Measurements from ENCODE around the gene GINS1. TPM values are rescaled to one million over a fixed set of nuclear protein-coding genes. Genes with fewer than 3 reads are reported as not detected.
A peak's percentile ranks its signal among the peaks of the same experiment; 100 is the strongest.

The GINS1 gene
- total RNA-seq, 1 donor from 2014 or later: 6.6 TPM

DNA sequence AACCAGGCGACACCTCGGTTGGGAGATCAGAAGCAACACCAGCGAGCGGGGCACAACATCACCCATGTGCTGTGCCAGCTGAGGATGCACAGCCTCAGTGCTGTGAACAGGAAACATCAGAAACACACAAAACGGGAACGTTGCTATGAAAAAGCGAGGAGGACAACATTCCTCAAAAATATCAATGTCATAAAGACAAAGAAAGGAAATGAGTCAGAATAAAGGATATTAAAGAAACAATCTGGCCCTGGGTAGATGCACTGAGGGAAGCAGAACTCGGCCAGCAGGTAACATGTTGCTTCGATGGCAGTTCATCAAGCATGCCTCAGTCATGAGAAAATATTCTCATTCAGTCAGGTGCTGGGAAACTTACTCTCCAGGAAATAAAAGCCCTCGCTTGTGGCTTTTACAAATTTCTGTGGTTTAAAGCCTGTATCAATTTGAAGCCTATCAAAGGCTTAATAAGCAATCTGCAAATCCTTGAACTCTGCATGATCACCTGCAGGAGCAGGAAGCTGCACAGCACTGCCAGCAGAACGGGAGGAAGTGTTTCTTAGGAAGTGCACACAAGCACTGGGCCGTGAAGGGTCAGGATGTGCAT is 77.5 kb downstream of the GINS1 start:
- TF ChIP-seq, protein P1, sequence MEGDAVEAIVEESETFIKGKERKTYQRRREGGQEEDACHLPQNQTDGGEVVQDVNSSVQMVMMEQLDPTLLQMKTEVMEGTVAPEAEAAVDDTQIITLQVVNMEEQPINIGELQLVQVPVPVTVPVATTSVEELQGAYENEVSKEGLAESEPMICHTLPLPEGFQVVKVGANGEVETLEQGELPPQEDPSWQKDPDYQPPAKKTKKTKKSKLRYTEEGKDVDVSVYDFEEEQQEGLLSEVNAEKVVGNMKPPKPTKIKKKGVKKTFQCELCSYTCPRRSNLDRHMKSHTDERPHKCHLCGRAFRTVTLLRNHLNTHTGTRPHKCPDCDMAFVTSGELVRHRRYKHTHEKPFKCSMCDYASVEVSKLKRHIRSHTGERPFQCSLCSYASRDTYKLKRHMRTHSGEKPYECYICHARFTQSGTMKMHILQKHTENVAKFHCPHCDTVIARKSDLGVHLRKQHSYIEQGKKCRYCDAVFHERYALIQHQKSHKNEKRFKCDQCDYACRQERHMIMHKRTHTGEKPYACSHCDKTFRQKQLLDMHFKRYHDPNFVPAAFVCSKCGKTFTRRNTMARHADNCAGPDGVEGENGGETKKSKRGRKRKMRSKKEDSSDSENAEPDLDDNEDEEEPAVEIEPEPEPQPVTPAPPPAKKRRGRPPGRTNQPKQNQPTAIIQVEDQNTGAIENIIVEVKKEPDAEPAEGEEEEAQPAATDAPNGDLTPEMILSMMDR (IDR thresholded peaks at IDR 0.05; ENCODE audit: insufficient read depth, low read depth, low read length): no peak
- TF ChIP-seq EZH2 (IDR thresholded peaks at IDR 0.05; ENCODE audit: insufficient read depth, low read length): no peak
- H3K4me3 Mint-ChIP-seq (ENCODE audit: unreplicated experiment): no peak overlapping the region
- Histone ChIP-seq H3K4me3 (ENCODE audit: insufficient read depth, low read depth, low read length) (no peak overlapping the region), H3K79me2 (ENCODE audit: insufficient read depth, low read length) (no peaks in the 10 kb centered on the region), H2AFZ (ENCODE audit: low read depth, low read length) (no peak overlapping the region), H3K27ac (ENCODE audit: low read depth, low read length) (no peak overlapping the region), H3K4me1 (ENCODE audit: insufficient read depth, low read length) (peaks cover 9% of the 10 kb centered on the region), H3K36me3 (ENCODE audit: insufficient read depth, low read length) (no peaks in the 10 kb centered on the region), H4K20me1 (ENCODE audit: insufficient read depth, low read length) (peaks cover 15% of the 10 kb centered on the region), H3K9me3 (ENCODE audit: insufficient read depth, low read depth, low read length) (no peaks in the 10 kb centered on the region), H3K4me2 (ENCODE audit: low read length) (peak overlapping the region; percentile 1), H3K9ac (ENCODE audit: low read length) (no peak overlapping the region), H3K27me3 (ENCODE audit: insufficient read depth, low read length) (no peaks in the 10 kb centered on the region)
- FAIRE-seq (no peak), DNase-seq (ENCODE audit: low read depth) (peak; percentile 9)
- peaks cover 11% of the 10 kb centered on the region for H3K36me3 Mint-ChIP-seq (ENCODE audit: low read depth, unreplicated experiment)
- peaks cover 4% of the 10 kb centered on the region for H3K4me1 Mint-ChIP-seq (ENCODE audit: low read depth, unreplicated experiment)
- no peaks in the 10 kb centered on the region for H3K27me3 Mint-ChIP-seq (ENCODE audit: low read depth, unreplicated experiment)
- H3K9me3 Mint-ChIP-seq (ENCODE audit: unreplicated experiment): no peaks in the 10 kb centered on the region
- no peak overlapping the region for H3K27ac Mint-ChIP-seq (ENCODE audit: unreplicated experiment)

DNA sequence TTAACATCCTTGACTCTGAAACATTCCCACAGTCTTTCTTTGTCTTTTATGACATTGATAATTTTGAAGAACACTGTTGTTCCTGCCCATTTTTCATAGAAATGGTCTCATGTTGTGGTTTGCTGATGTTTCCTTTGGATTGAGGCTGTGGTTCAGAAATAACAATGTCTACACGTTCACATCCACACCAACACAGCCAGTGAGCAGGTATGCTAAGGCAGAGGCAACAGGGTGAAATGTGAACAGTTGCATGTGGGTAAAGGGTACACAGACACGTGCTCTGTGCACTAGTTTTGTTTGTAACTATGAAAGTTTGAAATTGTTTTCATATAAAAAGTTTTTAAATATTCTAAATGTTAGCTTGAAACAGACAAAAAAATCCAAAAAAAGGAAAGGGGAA is 78.4 kb downstream of the GINS1 start:
- H3K27me3 Mint-ChIP-seq (ENCODE audit: low read depth, unreplicated experiment): no peaks in the 10 kb centered on the region

DNA sequence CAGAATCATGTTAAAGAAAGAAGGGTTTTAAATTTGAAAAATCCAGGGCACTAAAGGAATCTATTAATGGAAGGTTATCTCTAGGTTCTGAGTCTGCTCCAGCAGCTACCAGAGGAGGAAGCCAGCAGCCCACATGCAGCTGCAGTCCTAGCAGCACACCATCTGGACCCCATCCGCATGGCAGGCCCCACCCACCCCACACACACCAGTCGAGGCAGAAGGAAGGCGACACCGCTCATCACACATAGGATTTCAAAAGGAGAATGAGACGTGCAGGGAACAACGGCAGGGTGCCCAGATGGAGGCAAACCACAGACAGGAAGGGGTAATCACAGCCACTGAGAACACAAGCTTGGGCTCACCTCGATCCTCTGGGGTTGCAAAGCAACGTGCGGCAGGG is 78.9 kb downstream of the GINS1 start:
- no peak overlapping the region for H3K27ac Mint-ChIP-seq (ENCODE audit: unreplicated experiment)
- Histone ChIP-seq H3K79me2 (ENCODE audit: insufficient read depth, low read length) (no peaks in the 10 kb centered on the region), H3K27me3 (ENCODE audit: insufficient read depth, low read length) (no peaks in the 10 kb centered on the region), H3K4me2 (ENCODE audit: low read length) (no peak overlapping the region), H2AFZ (ENCODE audit: low read depth, low read length) (no peak overlapping the region), H3K9me3 (ENCODE audit: insufficient read depth, low read depth, low read length) (no peaks in the 10 kb centered on the region), H3K4me1 (ENCODE audit: insufficient read depth, low read length) (peaks cover 9% of the 10 kb centered on the region), H3K9ac (ENCODE audit: low read length) (no peak overlapping the region), H4K20me1 (ENCODE audit: insufficient read depth, low read length) (peaks cover 15% of the 10 kb centered on the region), H3K36me3 (ENCODE audit: insufficient read depth, low read length) (no peaks in the 10 kb centered on the region), H3K4me3 (ENCODE audit: insufficient read depth, low read depth, low read length) (no peak overlapping the region), H3K27ac (ENCODE audit: low read depth, low read length) (no peak overlapping the region)
- TF ChIP-seq, protein P1 (IDR thresholded peaks at IDR 0.05; ENCODE audit: insufficient read depth, low read depth, low read length): no peak
- no peak for TF ChIP-seq EZH2 (IDR thresholded peaks at IDR 0.05; ENCODE audit: insufficient read depth, low read length)
- H3K9me3 Mint-ChIP-seq (ENCODE audit: unreplicated experiment): no peaks in the 10 kb centered on the region
- FAIRE-seq (no peak), DNase-seq (ENCODE audit: low read depth) (no peak)
- no peaks in the 10 kb centered on the region for H3K27me3 Mint-ChIP-seq (ENCODE audit: low read depth, unreplicated experiment)
- H3K4me3 Mint-ChIP-seq (ENCODE audit: unreplicated experiment): no peak overlapping the region
- H3K36me3 Mint-ChIP-seq (ENCODE audit: low read depth, unreplicated experiment): peaks cover 6% of the 10 kb centered on the region
- H3K4me1 Mint-ChIP-seq (ENCODE audit: low read depth, unreplicated experiment): peaks cover 4% of the 10 kb centered on the region

More for the DNA sequence above, 78.4 kb downstream of the GINS1 start:
- Histone ChIP-seq H3K4me1 (ENCODE audit: insufficient read depth, low read length) (peaks cover 9% of the 10 kb centered on the region), H2AFZ (ENCODE audit: low read depth, low read length) (no peak overlapping the region), H3K9me3 (ENCODE audit: insufficient read depth, low read depth, low read length) (no peaks in the 10 kb centered on the region), H4K20me1 (ENCODE audit: insufficient read depth, low read length) (peaks cover 15% of the 10 kb centered on the region), H3K27me3 (ENCODE audit: insufficient read depth, low read length) (no peaks in the 10 kb centered on the region), H3K27ac (ENCODE audit: low read depth, low read length) (no peak overlapping the region), H3K9ac (ENCODE audit: low read length) (no peak overlapping the region), H3K36me3 (ENCODE audit: insufficient read depth, low read length) (no peaks in the 10 kb centered on the region), H3K4me2 (ENCODE audit: low read length) (no peak overlapping the region), H3K4me3 (ENCODE audit: insufficient read depth, low read depth, low read length) (no peak overlapping the region), H3K79me2 (ENCODE audit: insufficient read depth, low read length) (no peaks in the 10 kb centered on the region)
- H3K9me3 Mint-ChIP-seq (ENCODE audit: unreplicated experiment): no peaks in the 10 kb centered on the region
- H3K4me1 Mint-ChIP-seq (ENCODE audit: low read depth, unreplicated experiment): peaks cover 4% of the 10 kb centered on the region
- no peak for DNase-seq (ENCODE audit: low read depth)
- H3K27ac Mint-ChIP-seq (ENCODE audit: unreplicated experiment): no peak overlapping the region
- no peak overlapping the region for H3K4me3 Mint-ChIP-seq (ENCODE audit: unreplicated experiment)
- FAIRE-seq: peak; percentile 23
- H3K36me3 Mint-ChIP-seq (ENCODE audit: low read depth, unreplicated experiment): peaks cover 6% of the 10 kb centered on the region
- TF ChIP-seq EZH2 (IDR thresholded peaks at IDR 0.05; ENCODE audit: insufficient read depth, low read length): no peak
